ENCODE data around the gene CCNH. TPM values are rescaled to one million over a fixed set of nuclear protein-coding genes. Genes with fewer than 3 reads are reported as not detected.

CCNH gene
- total and polyA plus RNA-seq, 2 of the 4 experiments (the other 2 are of a cell fraction), result 37.4 to 100 TPM

DNA sequence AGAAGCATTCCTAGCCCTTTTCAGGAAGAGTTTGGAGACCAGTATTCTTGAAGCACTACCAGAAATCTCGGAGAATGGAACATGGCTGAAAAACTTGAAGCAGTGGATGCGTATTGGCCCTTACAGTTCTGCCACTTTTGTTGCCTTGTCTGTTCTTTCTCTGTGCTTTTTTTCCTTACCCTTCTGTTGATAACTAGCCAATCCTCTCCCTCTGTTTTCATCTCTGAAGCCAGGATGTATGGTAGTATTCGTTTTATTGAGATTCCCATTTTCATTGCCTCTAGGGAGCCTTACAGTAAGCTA is 564 bp upstream of the CCNH start:
- H2BK20ac ChIP-seq (ENCODE audit: low read depth, low read length), result 0 out of 2 replicates have a peak overlapping the region, but pooled peaks have one; percentile 38
- H3K23ac ChIP-seq (ENCODE audit: low read depth, low read length), result 0 out of 2 replicates have a peak overlapping the region, but pooled peaks have one; percentile 25
- no TSS peak for BruUV-seq (replicated peaks)
- H3K9me1 ChIP-seq (ENCODE audit: insufficient read depth, low read length), result no peaks in the 10 kb centered on the region
- peak overlapping the region; percentile 96 for H4K5ac ChIP-seq (ENCODE audit: low read depth, low read length)
- H4K91ac ChIP-seq (ENCODE audit: insufficient read depth, low read depth, low read length), result no peak overlapping the region
- no peak overlapping the region for H2AK9ac ChIP-seq (replicated peaks; ENCODE audit: low read depth, low read length, poor library complexity)
- H3K9ac ChIP-seq (ENCODE audit: low read depth, low read length), result peak overlapping the region; percentile 21; the same call in 1 of the 2 replicates
- ChIA-PET POLR2A (ENCODE audit: unreplicated experiment) (interaction anchor here (0.7 kb wide), 1 partner anchor 81 kb away, joined by 6 read pairs; no protein-coding TSS in a partner anchor), CTCF (no interaction called here)
- H2BK15ac ChIP-seq (ENCODE audit: low read depth, low read length), result peak overlapping the region; percentile 40; the same call in 1 of the 3 replicates
- H3K4me2 ChIP-seq (ENCODE audit: low read depth, low read length), result peak overlapping the region; percentile 78
- peak overlapping the region; percentile 62; the same call in 1 of the 2 replicates for H3K4ac ChIP-seq (ENCODE audit: low read depth, low read length)
- peak overlapping the region; percentile 81 for H3K4me3 ChIP-seq (ENCODE audit: insufficient read depth, low read depth, low read length)
- no peaks in the 10 kb centered on the region for H3K36me3 ChIP-seq (ENCODE audit: control insufficient read depth, insufficient read depth, low read length)
- 0 out of 2 replicates have a peak overlapping the region, but pooled peaks have one; percentile 16 for H3K56ac ChIP-seq (ENCODE audit: extremely low read depth, insufficient read depth, low read length)
- peaks cover 15 to 25% of the 10 kb centered on the region in 2 experiments for H3K79me1 ChIP-seq (ENCODE audit: low read depth in 1 of 2, low read length in 2 of 2)
- dilution Hi-C loops (cut with HindIII; ENCODE audit: low sequenced_read_pairs, unreplicated experiment), result no loop called here
- no peak for ATAC-seq (ENCODE audit: low read depth)
- peak overlapping the region; percentile 87 to 94 for H4K8ac ChIP-seq (ENCODE audit: low read depth in 2 of 2, low read length in 2 of 2)
- H3K4me1 ChIP-seq (ENCODE audit: control insufficient read depth, insufficient read depth, low read length), result no peaks in the 10 kb centered on the region
- H3K27me3 ChIP-seq (ENCODE audit: control insufficient read depth, insufficient read depth, low read length), result no peaks in the 10 kb centered on the region
- peak overlapping the region; percentile 25; the same call in 1 of the 2 replicates for H3K18ac ChIP-seq (ENCODE audit: low read depth, low read length)
- peak overlapping the region; percentile 92 for H2AFZ ChIP-seq (replicated peaks; ENCODE audit: low read length, poor library complexity)
- H4K20me1 ChIP-seq (ENCODE audit: insufficient read depth, low read length), result peaks cover 5% of the 10 kb centered on the region; the same call in 1 of the 2 replicates
- in situ Hi-C loops (cut with MboI; ENCODE audit: low sequenced_read_pairs), result loop anchor here (25.0 kb wide), 1 partner anchor 501 kb away; no protein-coding TSS in a partner anchor
- DNase-seq, result no peak
- H3K9me3 ChIP-seq (ENCODE audit: control insufficient read depth, insufficient read depth, low read length), result no peaks in the 10 kb centered on the region
- WGBS, 2 experiments (ENCODE audit: extremely low coverage in 2 of 2, insufficient read length in 1 of 2), result no CpG with 5 or more reads among the region's 3 CpGs
- intact Hi-C loops (cut with micrococcal nuclease), result no loop called here
- no peak overlapping the region for H2BK120ac ChIP-seq (ENCODE audit: low read depth, low read length)
- TF ChIP-seq FOS (IDR thresholded peaks at IDR 0.05; ENCODE audit: low read depth, low read length) (no peak), BHLHE40 (IDR thresholded peaks at IDR 0.05; ENCODE audit: low read depth, low read length) (no peak)
- H2AK5ac ChIP-seq (ENCODE audit: low read depth, low read length), result no peak overlapping the region
- H2BK5ac ChIP-seq (ENCODE audit: low read depth, low read length, poor library complexity, severe bottlenecking), result no peak overlapping the region
- peak overlapping the region; percentile 86 for H3K14ac ChIP-seq (replicated peaks; ENCODE audit: low read depth, low read length)
- H3K27ac ChIP-seq (ENCODE audit: insufficient read depth, low read length), result no peak overlapping the region; the same call in 1 of the 2 replicates

All from IMR-90 (cell line).